Measurements from ENCODE around the gene DUSP18.
A peak's percentile ranks its signal among the peaks of the same experiment; 100 is the strongest.
"Not testable (repeated sequence)": the region's sequence is repeated elsewhere in the genome, so short reads cannot be mapped to it uniquely, and the experiment has no call there.

DUSP18 gene

GRCh38 chr22:30679895-30680690 lies 12.4 kb upstream of the DUSP18 start:
- DNase-seq (ENCODE audit: low read depth) = not testable (repeated sequence)

- DNase-seq (ENCODE audit: low read depth) = not testable (repeated sequence)
Measured at GRCh38 chr22:30676565-30676964, 8.9 kb upstream of the DUSP18 start.

DNA sequence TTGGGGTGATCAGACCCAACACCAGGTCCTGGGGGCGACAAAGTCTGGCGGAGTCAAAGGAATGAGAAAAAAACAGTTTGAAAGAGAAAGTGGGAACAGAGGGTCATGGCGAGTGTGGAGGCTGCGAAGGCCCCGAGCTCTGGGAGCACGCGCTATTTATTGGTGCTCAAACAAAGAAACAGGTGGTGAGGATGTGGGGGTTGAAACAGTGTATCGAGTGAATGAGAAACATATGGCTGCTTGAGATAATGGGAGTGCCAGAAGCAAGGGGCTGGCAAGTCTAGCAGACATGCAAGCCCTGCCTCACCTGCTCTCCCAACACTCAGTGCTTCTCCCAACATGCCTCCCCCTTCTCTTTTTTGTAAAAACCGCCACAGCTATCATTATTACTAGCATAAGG lies 7.8 kb upstream of the DUSP18 start:
- DNase-seq (ENCODE audit: low read depth) = no peak

- no peak for DNase-seq (ENCODE audit: low read depth)
Measured at GRCh38 chr22:30674482-30674881, 6.8 kb upstream of the DUSP18 start.

DNA sequence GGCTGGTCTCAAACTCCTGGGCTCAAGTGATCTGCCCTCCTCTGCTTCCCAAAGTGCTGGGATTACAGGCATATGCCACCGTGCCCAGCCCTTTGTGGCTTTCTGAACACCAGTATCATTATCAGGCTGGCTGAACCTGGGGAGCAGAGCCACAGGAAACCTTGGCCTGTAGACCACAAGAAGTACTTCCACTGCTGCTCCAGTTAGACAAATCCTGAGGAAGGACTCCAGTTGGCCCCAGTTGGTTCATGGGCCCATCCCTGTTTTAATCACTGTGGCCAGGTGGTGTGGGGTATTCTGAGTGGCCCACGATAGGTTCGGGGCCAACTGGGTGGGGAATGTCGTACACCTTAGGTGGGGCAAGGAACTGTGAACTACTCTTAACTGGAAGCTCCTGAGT lies 5.5 kb upstream of the DUSP18 start:
- no peak for DNase-seq (ENCODE audit: low read depth)

DNA sequence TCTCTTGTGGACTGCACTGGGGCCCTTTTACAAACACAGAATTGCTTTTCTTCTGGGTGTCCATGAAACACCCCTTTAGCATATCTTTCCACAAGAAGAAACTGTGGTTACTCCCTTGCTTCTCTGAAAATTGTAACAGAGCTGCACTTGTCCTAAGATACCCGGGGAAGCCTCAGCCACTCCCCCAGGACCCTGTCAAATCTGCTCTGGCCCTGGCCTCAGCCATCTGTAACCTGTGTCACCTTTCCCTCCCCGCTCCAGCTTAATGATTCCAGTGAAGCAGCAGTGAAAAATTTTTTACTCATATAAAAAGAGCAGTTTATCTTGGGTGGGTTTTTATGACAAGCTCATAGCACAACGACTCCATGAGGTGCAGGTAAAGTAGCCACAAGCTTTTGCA lies 3.4 kb upstream of the DUSP18 start:
- DNase-seq (ENCODE audit: low read depth) = no peak

- no peak for DNase-seq (ENCODE audit: low read depth)
Measured at GRCh38 chr22:30668386-30668710, 673 bp upstream of the DUSP18 start.

DNA sequence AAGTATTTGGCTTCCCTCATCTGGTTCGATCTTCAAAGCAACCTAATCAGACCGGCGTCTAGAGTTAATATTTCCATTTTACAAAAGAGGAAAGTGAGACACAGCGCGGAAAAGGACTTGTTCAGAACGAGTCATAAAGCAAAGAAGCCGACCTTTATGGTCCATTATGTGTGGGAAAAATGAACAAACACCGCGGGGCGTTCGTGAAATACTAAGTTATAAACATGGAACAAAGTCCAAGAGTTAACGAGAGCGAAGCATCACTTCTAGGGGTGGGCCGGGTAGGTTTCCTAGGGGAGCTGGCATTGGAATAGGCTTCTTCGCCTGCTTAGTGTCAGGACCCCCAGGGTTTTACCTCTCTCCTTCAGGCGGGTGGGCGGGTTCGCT lies 575 bp downstream of the DUSP18 start:
- DNase-seq (ENCODE audit: low read depth) = no peak

DNA sequence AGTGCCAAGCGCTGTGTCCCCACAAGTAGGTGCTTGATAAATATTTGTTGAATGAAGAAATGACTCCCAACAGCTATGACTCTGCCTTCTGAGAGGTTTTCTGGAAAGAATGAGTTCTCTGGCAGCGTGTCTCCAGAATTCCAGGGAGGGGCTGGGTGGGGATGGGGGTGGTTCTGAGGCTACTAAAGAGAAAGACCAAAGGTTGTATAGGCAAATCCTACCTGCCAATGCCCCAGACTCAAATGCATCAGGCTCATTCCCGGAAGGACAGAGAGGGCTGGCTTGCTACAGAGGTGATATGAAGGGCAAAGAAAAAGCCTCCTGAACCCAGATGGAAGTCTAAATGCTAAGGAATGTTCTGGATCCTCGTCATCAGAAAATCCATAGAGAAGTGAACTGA lies 1.9 kb downstream of the DUSP18 start:
- no peak for DNase-seq (ENCODE audit: low read depth)

GRCh38 chr22:30665266-30665665 lies 2.4 kb downstream of the DUSP18 start:
- no peak for DNase-seq (ENCODE audit: low read depth)

- DNase-seq (ENCODE audit: low read depth) = no peak
Measured at GRCh38 chr22:30664798-30665197, 2.9 kb downstream of the DUSP18 start.

DNA sequence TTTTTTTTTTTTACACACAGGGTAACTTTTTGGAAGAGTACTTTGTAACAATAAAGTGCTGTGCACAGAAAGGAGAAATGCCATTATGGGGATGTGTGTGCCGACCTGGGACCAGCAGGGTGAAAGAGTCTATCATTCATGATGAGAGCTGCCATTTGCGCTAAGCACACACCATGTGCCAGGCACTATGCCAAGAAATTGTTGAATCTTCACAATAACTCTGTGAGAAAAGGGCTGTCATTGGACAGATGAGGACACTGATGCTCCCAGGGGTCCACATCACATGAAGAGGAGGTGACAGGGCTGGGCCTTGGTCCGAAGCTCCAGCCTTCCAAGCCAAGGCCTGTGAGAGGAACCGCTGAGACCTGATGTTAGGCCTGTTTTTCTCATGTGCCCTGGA lies 5.6 kb downstream of the DUSP18 start:
- DNase-seq (ENCODE audit: low read depth) = no peak

DNA sequence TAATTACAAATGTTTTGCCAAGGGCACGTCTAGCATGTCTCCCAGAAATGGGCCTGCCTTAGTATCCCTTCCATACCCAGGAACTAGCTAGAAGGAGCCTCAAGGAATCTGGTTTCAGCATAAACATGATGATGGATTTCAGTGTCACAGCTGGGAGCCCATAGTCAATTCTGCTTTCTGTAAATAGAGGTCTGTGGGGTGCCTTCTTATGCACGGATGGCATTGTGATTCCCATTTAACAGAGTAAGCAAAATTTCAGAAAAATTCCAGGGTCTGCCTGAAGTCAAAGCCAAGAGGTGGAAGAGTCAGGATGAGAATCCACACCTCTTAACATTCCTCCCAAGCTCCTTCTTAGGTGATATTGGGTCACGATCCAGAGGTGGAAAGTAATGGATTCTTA lies 12.1 kb downstream of the DUSP18 start:
- DNase-seq (ENCODE audit: low read depth) = no peak

- no peak for DNase-seq (ENCODE audit: low read depth)
Measured at GRCh38 chr22:30654361-30654760, 13.3 kb downstream of the DUSP18 start.

DNA sequence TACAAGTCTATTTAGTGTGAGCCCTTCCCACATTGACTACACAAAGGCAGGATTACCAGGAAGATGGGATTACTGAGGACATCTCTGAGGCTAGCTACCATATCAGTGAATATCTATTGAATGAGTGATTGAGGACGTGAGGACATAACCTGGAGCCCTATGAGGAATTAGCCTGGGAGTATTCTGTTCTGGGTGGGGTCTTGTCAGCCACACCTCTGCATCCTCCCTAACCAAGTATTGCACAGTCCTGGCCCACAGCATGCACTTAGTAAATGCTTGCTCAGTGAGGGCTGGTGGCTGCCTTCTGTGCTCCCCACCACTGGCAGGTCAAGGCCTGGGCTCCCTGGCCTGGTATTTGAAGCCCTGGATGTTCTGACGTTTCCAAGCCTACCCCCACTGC lies 14.8 kb downstream of the DUSP18 start:
- no peak for DNase-seq (ENCODE audit: low read depth)

- DNase-seq (ENCODE audit: low read depth) = no peak
Measured at GRCh38 chr22:30650508-30651116, 17.1 kb downstream of the DUSP18 start.

DNA sequence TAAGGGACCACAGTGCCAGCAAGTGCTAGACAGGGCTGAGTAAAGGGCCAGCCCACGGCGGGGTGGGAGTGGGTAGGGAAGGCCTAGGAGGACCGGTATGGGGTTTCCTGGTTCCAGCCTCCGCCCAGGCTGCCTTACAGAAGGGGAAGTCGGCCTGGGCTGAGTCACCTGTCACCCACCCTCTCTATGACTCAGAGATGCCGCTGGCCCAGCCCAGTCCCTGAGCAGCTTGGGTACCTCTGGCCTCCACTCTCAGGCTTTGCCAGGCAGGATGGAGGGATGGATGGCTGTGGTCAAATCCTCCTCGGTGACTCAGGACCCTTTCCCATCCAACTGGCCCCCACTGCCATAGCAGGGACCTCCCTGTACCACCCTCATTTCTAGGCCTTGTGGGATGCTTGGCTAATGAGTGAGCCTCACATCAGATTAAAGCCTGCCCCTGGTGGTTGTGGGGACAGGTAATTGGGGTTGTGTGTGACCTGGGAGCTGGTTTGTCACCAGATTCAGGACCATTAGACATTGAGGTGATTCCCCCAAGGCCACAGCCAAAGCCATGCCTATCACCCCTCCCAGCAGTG lies 18.2 kb downstream of the DUSP18 start:
- peak; percentile 78 for DNase-seq (ENCODE audit: low read depth)

GRCh38 chr22:30648825-30649224 lies 18.9 kb downstream of the DUSP18 start:
- DNase-seq (ENCODE audit: low read depth) = no peak

- no peak for DNase-seq (ENCODE audit: low read depth)
Measured at GRCh38 chr22:30647536-30647935, 20.1 kb downstream of the DUSP18 start.

- DNase-seq (ENCODE audit: low read depth) = no peak
Measured at GRCh38 chr22:30646518-30647160, 21.0 kb downstream of the DUSP18 start.

DNA sequence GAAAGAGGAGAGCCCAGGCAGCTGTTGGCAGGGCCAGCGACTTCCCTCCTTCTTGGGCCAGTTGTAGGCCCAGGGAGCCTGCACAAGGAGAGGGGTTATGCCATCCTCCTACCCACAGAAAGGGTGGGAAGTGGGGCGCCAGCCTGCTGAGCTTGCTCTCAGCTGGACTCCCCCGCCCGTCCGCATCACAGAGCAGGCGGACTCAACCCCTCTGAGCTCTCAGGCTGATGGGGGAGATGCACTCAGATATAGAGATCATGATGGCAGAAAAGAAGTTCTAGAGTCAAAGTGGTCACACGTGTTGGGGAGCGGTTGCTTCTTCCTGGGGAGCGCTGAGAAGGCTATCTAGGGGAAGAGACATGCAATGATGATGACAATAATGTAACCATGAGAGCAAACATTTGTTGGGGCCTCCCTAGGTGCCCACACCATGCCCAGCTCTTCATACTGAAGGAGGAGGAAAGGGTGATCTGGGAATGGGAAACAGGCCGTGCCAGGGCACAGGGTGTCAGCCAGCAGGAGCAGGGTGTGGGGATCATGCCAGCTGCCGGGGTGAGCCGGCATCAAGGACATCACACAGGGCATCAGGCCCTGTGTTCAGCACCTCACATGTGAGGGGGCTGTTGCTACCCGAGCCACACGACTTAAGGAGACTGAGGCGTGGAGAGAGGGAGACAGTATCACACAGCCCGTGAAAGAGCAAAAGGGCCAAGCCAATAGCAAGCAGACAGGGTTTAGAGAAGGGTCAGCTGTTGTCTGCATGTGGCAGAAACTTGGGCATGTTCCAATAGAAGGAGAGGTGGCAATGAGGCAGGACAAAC lies 24.4 kb downstream of the DUSP18 start:
- DNase-seq (ENCODE audit: low read depth) = no peak

DNA sequence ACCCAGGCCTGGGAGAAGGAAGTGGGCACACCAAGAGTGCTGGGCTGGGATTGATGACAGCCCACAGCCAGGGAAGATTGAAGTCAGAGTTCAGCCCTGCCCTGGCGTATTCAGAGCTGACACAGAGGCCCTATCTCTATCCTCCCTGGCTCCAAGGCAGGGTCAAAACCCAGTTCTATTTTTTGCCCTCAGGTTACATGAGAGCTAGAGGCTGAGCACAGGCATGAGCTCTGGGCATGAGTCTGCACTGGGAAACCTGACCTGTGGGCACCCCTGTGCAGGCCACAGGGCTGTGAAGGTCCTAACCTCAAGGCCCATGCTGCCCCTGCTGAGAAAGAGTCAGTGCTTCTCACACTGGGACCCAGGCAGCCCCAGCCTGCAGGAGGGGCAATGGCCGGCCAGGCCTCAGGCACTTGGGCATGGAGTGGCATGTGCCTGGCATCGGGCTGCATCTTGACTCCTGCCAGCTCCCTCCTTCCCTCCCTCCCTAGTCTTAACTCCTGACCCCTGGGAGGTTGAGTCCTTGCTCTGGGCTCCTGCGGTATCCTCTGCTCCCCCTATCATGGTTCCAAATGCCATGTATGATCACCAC lies 26.7 kb downstream of the DUSP18 start:
- DNase-seq (ENCODE audit: low read depth) = no peak
